Activated naive CD8-positive, alpha-beta T cell (primary cell): ENCODE data around the gene CERCAM.

Experiments
- H3K27ac Mint-ChIP-seq: one replicate; pipeline ENCODE4 v1.8.0; 2021; ENCODE audit warnings: mixed read lengths
- H3K27me3 Mint-ChIP-seq: one replicate; pipeline ENCODE4 v1.8.0; 2021; ENCODE audit warnings: mixed read lengths
- H3K36me3 Mint-ChIP-seq: one replicate; pipeline ENCODE4 v1.8.0; 2021; ENCODE audit warnings: mixed read lengths
- H3K4me1 Mint-ChIP-seq: one replicate; pipeline ENCODE4 v1.8.0; 2021; ENCODE audit warnings: low read depth, mixed read lengths
- H3K4me3 Mint-ChIP-seq: one replicate; pipeline ENCODE4 v1.8.0; 2021; ENCODE audit warnings: mild to moderate bottlenecking, mixed read lengths
- H3K9me3 Mint-ChIP-seq: one replicate; pipeline ENCODE4 v1.8.0; 2021; ENCODE audit warnings: low read depth, mixed read lengths

CERCAM gene

DNA sequence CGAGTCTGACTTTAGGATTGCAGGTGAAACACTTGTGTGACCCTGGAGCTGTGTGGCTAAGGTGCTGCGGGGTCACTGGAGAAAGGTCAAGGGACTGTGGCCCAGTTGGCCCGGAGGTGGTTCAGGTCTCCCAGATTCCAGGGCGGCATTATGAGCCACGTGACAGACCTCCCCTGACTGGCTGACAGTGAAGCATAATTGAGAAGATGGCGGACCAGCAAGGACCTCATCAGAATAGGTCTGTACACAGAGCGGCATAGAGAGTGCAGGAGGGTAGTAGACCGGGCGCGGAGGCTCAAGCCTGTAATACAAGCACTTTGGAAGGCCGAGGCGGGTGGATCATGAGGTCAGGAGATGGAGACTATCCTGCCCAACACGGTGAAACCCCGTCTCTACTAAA is 34.3 kb downstream of the CERCAM start:
- Mint-ChIP-seq H3K4me1 (peaks cover 16% of the 10 kb centered on the region), H3K27ac (peak overlapping the region; percentile 16)

DNA sequence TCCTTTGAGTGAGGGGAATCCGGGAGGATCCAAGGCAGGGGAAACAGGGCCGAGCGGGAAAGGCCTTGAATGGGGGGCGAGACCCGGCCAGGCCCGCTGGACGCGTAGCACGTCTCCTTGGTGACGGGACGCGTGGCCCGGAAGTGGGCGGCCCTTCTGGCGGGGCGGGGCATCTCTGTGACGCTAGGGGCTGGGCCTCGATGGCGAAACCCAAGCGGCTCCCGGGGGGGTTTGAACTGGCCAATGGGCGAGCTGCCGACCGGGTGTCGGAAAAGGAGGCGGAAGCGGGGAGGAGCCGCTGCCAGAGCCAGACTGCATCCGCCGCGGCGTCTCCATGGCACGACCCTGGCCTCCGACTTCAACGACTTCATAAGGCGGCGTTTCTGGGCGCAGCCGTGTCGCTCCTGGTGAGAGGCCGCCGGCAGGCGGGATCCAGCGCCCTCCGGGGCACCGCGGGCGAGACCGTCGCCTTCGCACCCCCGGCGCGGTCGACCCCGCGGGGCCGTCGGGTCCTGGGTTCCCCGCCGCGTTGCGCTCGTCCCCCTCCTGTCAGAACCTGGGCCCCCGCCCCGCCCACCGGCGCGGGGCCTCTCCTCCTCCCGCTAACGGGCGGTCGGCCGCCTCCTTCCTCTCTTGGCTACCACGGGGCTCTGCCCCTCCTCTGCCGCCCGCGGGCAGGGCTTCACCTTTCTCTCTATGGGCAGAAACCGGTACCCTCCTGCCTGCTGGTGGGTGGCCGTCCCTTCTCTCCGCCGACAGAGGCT is 35.4 kb downstream of the CERCAM start, which contains the start of gene ODF2:
Gene ODF2, plus strand, starts transcription at position 158 of the 764 bp plus-strand sequence. Its CDS starts 86 bp downstream, at position 244.
- H3K4me3 Mint-ChIP-seq: peak within 1 kb of the TSS; percentile 89
- peaks cover 16% of the 10 kb centered on the region for H3K4me1 Mint-ChIP-seq
- H3K27me3 Mint-ChIP-seq: no peaks in the 10 kb centered on the region
- peak within 1 kb of the TSS; percentile 92 for H3K27ac Mint-ChIP-seq
- H3K36me3 Mint-ChIP-seq: peaks cover 4% of the 10 kb centered on the region
- H3K9me3 Mint-ChIP-seq: no peaks in the 10 kb centered on the region

More for the DNA sequence above, 34.3 kb downstream of the CERCAM start:
- Mint-ChIP-seq H3K4me3 (peak overlapping the region; percentile 68), H3K27me3 (no peaks in the 10 kb centered on the region), H3K9me3 (no peaks in the 10 kb centered on the region), H3K36me3 (peaks cover 4% of the 10 kb centered on the region)

DNA sequence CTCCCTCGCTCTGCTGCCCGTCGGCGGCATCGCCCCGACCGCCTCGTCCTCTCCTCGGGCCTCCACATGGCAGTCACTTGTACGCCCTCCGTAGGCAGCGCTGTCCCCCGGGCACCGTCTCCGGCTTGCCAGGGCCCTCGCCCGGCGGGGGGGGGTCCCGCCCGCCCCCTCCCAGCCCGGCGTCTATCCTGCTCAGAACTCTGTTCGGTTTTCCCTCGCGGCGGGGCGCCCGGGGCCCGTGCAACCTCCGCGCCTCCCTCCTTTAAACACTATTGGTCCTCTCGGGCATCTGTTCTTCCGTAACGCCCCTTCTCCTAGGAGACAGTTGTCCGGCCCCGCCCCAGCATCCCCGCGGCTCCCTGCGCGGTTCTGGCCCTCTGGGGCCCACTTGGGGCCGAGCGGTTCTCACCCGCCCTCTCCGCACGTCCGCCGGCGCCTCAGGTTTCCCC is 36.0 kb downstream of the CERCAM start:
- H3K9me3 Mint-ChIP-seq: no peaks in the 10 kb centered on the region
- H3K27me3 Mint-ChIP-seq: no peaks in the 10 kb centered on the region
- peak overlapping the region; percentile 89 for H3K4me3 Mint-ChIP-seq
- H3K4me1 Mint-ChIP-seq: peaks cover 16% of the 10 kb centered on the region
- peaks cover 4% of the 10 kb centered on the region for H3K36me3 Mint-ChIP-seq
- peak overlapping the region; percentile 92 for H3K27ac Mint-ChIP-seq

DNA sequence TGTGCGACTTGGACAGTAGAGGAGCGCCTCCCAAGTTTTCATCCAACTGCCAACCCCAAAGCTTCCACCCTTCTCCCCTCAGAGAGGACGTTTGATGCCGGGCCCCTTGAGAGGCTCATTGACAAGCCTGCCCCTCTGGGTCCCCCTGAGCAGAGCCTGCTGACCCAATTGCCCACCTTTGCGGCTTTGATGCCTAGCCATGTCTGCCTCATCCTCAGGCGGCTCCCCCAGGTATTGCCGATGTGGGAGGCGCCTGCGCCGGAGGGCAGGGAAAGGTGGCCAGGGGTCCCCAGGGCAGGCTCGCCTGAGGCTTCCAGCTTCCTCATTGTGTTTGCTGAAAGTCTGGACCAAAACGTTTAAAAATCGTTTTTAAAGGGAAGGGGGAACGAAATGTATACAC is 36.5 kb downstream of the CERCAM start:
- Mint-ChIP-seq H3K27me3 (no peaks in the 10 kb centered on the region), H3K36me3 (peaks cover 4% of the 10 kb centered on the region), H3K4me3 (peak overlapping the region; percentile 89), H3K27ac (no peak overlapping the region), H3K4me1 (peaks cover 16% of the 10 kb centered on the region), H3K9me3 (no peaks in the 10 kb centered on the region)

DNA sequence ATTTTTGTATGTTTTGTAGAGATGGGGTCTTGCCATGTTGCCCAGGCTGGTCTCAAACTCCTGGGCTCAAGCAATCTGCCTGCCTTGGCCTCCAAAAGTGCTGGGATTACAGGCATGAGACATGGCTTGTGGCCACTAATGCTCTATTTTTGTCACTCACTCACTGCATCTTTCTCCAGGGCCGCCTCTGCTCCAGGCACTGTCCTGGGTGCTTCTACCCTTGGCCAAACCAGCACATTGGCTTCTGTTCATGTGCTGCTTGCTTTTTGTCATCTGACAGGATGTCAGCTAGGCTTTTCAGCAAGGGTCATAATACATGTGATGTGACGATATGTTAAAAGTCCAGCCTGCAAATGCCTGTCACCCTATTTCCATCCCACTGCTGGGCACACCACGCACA is 38.4 kb downstream of the CERCAM start:
- Mint-ChIP-seq H3K27ac (no peak overlapping the region), H3K4me3 (peak overlapping the region; percentile 36), H3K9me3 (no peaks in the 10 kb centered on the region), H3K36me3 (peaks cover 4% of the 10 kb centered on the region), H3K4me1 (peaks cover 16% of the 10 kb centered on the region), H3K27me3 (no peaks in the 10 kb centered on the region)

DNA sequence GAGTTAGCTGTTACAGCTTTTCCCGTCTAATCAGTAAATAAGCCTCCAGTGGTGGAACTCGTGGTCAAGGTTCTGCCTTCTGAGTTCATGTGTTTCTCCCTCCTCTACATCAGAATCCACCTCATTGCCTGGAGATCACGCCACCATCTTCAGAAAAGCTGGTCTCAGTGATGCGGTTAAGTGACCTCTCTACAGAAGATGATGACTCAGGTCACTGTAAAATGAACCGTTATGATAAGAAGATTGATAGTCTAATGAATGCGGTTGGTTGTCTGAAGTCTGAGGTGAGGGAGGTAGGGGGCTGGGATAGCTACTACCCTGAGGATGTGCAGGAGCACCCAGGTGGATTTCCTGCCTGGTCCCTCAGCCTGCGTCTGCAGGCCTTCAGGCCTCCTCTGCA is 48.4 kb downstream of the CERCAM start:
- Mint-ChIP-seq H3K4me3 (no peak overlapping the region), H3K27me3 (no peaks in the 10 kb centered on the region), H3K27ac (no peak overlapping the region), H3K36me3 (peaks cover 3% of the 10 kb centered on the region), H3K9me3 (no peaks in the 10 kb centered on the region), H3K4me1 (peaks cover 6% of the 10 kb centered on the region)

DNA sequence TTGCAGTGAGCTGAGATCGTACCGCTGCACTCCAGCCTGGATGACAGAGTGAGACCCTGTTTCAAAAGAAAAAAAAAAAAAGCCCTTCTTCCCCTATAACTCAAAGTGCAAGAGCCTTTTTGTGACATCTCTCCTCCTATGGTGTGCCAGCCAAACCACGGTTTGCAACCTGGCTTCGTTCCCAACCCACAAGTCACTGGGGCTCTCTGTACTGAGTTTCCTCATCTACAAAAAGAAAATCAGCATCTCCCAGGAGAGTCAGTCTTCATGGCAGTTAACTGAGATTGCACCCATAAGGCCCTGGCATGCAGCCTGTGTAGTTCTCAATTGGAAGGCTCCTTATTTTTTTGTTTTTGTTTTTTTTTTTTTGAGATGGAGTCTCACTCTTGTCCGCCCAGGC is 49.9 kb downstream of the CERCAM start:
- peaks cover 3% of the 10 kb centered on the region for H3K36me3 Mint-ChIP-seq
- H3K4me3 Mint-ChIP-seq: no peak overlapping the region
- no peak overlapping the region for H3K27ac Mint-ChIP-seq
- no peaks in the 10 kb centered on the region for H3K27me3 Mint-ChIP-seq
- H3K9me3 Mint-ChIP-seq: no peaks in the 10 kb centered on the region
- peaks cover 6% of the 10 kb centered on the region for H3K4me1 Mint-ChIP-seq

DNA sequence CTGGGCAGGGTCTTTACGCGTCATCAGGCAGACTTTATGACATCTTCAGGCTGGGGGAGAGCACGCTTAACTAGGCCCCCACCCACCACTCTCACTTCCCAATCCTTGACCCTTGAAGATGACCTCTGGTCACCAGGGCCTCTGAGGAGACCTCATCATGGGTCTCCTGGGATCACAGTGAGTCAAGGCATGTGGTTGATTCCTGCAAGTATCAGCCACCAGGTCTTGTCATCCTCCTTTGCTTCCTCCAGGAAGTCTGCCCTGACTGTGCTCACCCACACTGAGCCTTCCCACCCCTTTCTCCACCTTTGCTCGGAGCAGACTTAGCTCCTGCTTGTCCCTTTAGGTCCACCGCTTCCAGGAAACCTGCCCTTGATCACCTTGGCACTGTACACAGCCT is 52.4 kb downstream of the CERCAM start:
- no peak overlapping the region for H3K4me3 Mint-ChIP-seq
- no peaks in the 10 kb centered on the region for H3K9me3 Mint-ChIP-seq
- peaks cover 6% of the 10 kb centered on the region for H3K36me3 Mint-ChIP-seq
- no peak overlapping the region for H3K27ac Mint-ChIP-seq
- no peaks in the 10 kb centered on the region for H3K27me3 Mint-ChIP-seq
- H3K4me1 Mint-ChIP-seq: peaks cover 6% of the 10 kb centered on the region

DNA sequence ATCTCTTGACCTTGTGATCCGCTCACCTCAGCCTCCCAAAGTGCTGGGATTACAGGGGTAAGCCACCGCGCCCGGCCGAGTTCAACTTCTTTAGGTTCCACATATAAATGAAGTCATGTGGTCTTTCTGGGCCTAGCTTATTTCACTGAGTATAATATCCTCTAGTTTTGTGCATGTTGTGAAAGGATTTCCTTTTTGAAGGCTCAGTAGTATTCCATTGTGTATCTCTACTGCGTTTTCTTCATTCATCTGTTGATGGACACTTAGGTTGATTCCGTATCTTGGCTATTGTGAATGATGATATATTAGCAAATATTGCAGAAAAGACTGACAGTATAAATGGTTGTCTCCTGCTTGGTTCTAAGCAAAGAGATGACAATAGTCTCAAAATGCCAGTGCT is 55.2 kb downstream of the CERCAM start:
- H3K9me3 Mint-ChIP-seq: no peaks in the 10 kb centered on the region
- H3K4me3 Mint-ChIP-seq: no peak overlapping the region
- no peak overlapping the region for H3K27ac Mint-ChIP-seq
- H3K4me1 Mint-ChIP-seq: no peaks in the 10 kb centered on the region
- no peaks in the 10 kb centered on the region for H3K27me3 Mint-ChIP-seq
- peaks cover 4% of the 10 kb centered on the region for H3K36me3 Mint-ChIP-seq

DNA sequence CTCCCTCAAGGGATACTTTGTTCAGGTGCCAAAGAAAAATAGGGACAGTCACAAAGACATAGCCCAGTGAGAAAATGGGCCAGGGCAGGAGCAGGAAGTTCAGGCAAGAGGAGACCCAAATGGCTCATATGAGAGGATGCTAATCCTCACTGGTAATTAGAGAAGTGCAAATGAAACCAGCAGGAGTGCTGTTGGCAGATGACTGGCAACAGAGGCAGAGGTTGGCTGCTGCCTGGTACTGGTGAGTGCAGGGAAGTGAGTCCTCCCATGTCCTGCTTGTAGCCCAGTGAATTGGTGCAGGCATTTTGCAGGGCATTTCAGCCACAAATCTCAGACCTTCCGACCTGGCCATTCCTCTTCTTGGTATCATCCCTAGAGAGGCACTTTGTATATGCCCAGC is 58.6 kb downstream of the CERCAM start:
- H3K27ac Mint-ChIP-seq: no peak overlapping the region
- peaks cover 4% of the 10 kb centered on the region for H3K36me3 Mint-ChIP-seq
- H3K4me1 Mint-ChIP-seq: no peaks in the 10 kb centered on the region
- no peaks in the 10 kb centered on the region for H3K27me3 Mint-ChIP-seq
- H3K4me3 Mint-ChIP-seq: no peak overlapping the region
- H3K9me3 Mint-ChIP-seq: no peaks in the 10 kb centered on the region

DNA sequence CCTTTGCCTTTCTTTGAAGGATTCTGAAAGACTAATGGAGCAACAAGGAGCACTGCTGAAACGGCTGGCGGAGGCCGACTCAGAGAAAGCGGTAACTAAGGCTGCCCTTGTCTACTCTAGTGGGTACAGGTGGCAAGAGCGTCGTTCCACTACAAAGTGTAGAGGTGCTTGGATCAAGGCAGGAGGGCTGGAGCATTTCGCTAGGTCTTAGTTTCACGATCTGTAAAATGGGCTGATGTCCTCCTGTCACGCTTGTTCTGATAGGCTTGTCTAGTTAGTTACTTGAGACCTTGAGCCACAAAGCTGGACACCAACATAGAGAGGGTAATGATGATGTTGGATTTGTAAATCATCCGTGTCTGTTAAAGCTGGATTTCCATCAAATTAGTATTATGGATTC is 60.9 kb downstream of the CERCAM start:
- no peaks in the 10 kb centered on the region for H3K27me3 Mint-ChIP-seq
- no peaks in the 10 kb centered on the region for H3K9me3 Mint-ChIP-seq
- no peaks in the 10 kb centered on the region for H3K36me3 Mint-ChIP-seq
- H3K4me3 Mint-ChIP-seq: no peak overlapping the region
- H3K4me1 Mint-ChIP-seq: no peaks in the 10 kb centered on the region
- no peak overlapping the region for H3K27ac Mint-ChIP-seq

DNA sequence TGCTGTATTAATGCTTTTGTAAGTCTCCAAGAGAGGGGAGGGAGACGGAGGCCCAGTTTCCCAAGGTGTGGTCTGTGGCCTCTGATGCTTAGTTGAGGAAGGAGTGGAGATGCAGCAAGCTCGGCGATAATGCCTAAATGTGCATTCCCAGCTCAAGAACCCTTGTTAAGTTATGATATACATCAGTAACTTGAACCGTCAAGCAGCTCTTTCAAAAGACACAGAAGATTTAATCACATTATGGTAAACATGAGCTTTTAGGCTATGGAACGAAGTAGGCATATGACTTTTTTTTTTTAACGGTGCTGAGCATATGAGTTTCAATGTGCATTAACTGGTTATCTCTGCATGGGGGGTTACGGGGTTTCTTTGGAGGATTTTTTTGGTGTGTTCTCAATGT is 61.5 kb downstream of the CERCAM start:
- Mint-ChIP-seq H3K4me1 (no peaks in the 10 kb centered on the region), H3K27ac (no peak overlapping the region), H3K4me3 (no peak overlapping the region), H3K27me3 (no peaks in the 10 kb centered on the region), H3K9me3 (no peaks in the 10 kb centered on the region), H3K36me3 (no peaks in the 10 kb centered on the region)

DNA sequence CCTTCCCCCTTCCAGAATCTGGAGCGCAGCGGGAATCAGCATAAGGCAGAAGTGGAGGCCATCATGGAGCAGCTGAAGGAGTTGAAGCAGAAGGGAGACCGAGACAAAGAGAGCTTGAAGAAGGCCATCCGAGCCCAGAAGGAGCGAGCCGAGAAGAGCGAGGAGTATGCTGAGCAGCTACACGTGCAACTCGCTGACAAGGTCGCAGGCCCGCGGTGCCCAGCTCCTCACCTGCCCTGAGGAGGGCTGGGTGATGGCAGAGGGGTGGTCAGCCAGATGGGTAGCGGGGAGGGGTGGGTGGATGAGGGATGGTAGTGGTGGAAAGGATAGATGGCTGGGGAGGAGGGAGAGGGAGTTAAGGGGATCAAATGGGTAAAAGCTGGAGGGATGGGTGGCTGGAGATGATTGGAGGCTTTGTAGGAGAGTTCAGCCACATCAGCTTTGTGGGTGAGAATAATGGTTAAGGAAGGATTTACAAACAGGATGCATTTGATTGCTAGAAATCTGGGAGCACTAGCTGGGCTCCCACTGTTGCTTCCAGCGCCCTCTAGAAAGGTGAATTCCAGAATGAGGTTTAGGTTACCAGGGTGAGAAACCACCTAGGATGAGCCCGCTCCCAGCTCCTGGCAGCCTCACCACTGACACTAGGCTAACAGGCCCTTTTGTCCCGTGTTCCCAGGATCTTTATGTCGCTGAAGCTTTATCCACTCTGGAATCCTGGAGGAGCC is 64.2 kb downstream of the CERCAM start:
- no peaks in the 10 kb centered on the region for H3K9me3 Mint-ChIP-seq
- no peaks in the 10 kb centered on the region for H3K27me3 Mint-ChIP-seq
- H3K27ac Mint-ChIP-seq: no peak overlapping the region
- no peaks in the 10 kb centered on the region for H3K4me1 Mint-ChIP-seq
- no peaks in the 10 kb centered on the region for H3K36me3 Mint-ChIP-seq
- no peak overlapping the region for H3K4me3 Mint-ChIP-seq

DNA sequence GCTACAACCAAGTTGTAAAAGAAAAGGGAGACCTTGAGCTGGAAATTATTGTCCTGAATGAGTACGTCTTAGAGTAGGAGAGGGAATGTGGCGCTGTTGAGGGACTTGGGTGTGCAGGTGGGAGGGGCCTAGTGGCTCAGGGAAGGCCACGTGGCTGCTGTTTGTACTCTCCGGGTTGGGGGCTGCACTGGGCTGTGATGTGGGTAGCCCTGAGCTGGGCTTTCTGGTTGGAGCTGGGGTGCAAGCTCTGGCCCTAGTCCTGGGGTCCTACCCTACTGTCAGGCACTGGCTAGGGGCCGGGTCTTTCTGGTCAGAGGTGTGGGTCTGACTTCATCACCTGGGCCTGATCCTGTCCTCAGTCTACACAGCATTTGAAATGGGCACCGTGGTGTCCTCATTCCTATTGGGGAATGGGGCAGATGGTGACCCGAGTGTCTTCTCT is 64.8 kb downstream of the CERCAM start:
- Mint-ChIP-seq H3K4me1 (no peaks in the 10 kb centered on the region), H3K27me3 (no peaks in the 10 kb centered on the region), H3K27ac (no peak overlapping the region), H3K9me3 (no peaks in the 10 kb centered on the region), H3K36me3 (no peaks in the 10 kb centered on the region), H3K4me3 (no peak overlapping the region)

DNA sequence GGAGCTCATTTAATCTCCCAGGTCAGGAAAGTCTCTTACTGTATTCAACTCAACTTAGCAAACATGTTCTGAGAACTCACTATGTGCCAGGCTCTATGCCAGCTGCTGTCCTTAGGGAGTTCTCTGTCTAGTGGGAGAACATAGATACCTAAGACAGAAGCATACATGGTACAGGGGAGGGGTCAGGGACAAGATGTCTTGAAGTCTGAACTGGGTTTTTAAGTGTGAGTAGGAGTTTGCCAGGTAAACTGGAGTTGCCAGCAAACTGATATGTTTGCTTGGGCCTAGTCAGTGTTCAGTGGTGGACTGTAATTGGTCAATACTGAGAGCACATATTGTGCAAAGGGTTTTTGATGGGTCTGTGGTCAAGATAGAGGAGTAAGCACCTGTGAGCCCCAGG is 65.5 kb downstream of the CERCAM start:
- Mint-ChIP-seq H3K4me3 (no peak overlapping the region), H3K4me1 (no peaks in the 10 kb centered on the region), H3K36me3 (peaks cover 2% of the 10 kb centered on the region), H3K27ac (no peak overlapping the region), H3K27me3 (no peaks in the 10 kb centered on the region), H3K9me3 (no peaks in the 10 kb centered on the region)
